GM19328 (cell line): ENCODE data around the gene REXO5.
"Not testable (repeated sequence)": the region's sequence is repeated elsewhere in the genome, so short reads cannot be mapped to it uniquely, and the experiment has no call there.

Source experiments
- ATAC-seq: cut with Tn5 transposase; IDR thresholded peaks from one replicate; pipeline ENCODE4 v1.9.1; 2021; ENCODE audit warnings: mild to moderate bottlenecking, moderate library complexity; ENCODE audit not compliant: unreplicated experiment

The REXO5 gene

GRCh38 chr16:20798364-20798763 is 8.0 kb upstream of the REXO5 start:
- no peak for ATAC-seq

DNA sequence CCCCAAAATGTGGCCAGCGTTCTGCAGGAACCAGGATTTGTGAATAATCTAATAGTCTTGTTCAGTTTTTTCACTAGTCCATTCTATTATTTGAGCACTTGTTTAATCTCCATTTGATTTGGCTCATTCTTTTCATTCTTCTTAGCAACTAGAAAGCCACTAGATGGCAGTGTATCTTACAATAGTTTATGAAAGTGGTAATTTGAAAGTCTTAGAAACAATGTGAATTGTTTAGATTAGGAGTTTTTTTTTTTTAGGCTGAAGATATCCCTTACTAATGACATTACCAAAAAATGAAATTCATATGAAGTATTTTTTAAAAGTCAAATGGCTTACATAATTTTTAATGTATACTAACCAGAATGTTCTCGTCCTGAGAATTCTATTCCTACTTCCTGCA is 6.7 kb upstream of the REXO5 start:
- no peak for ATAC-seq

GRCh38 chr16:20801278-20801677 is 5.0 kb upstream of the REXO5 start:
- no peak for ATAC-seq

DNA sequence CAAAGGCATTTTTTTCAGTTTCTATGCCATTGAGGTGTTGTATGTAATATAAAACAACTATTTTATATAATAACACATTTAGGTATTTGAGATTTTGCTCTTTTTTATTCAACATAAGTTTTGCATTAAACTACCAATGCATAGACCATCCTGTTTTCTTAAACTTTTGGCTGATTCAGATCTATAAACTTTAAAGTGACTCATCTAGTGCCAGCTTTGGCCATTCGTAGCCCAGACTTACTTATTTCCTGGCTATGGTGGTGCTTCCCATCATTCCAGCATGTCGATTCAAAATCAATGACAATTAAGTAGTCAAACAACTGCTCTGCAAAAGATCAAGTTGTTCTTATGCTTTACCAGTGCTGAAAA is 3.2 kb upstream of the REXO5 start:
- no peak for ATAC-seq

- no peak for ATAC-seq
Observed at GRCh38 chr16:20803561-20804214, 2.6 kb upstream of the REXO5 start.

DNA sequence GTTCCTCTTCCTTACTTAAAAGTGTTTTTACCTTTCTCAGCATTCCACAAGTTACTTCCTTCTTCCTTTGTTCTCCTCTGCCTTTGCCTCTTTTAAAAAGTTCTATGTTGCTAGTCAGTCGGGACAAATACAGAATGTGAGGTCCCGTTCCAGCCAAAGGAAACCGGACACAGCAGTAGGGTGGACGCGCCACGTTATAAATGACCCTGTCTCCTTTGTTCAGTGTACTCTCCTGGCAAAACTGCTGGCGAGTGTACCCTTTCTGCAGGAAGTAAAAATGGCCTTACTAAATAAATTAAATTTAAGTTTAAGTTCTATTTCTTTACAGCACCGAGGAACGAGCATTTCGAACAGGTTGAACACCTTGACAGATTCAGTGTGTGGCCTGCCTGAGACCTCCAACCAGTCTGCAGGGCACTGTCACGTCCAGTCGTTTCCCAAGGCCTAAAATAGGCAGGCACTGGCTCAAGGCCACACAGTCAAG is 601 bp upstream of the REXO5 start:
- not testable (repeated sequence) for ATAC-seq

- no peak for ATAC-seq
Observed at GRCh38 chr16:20807862-20808261, 1.5 kb downstream of the REXO5 start.

DNA sequence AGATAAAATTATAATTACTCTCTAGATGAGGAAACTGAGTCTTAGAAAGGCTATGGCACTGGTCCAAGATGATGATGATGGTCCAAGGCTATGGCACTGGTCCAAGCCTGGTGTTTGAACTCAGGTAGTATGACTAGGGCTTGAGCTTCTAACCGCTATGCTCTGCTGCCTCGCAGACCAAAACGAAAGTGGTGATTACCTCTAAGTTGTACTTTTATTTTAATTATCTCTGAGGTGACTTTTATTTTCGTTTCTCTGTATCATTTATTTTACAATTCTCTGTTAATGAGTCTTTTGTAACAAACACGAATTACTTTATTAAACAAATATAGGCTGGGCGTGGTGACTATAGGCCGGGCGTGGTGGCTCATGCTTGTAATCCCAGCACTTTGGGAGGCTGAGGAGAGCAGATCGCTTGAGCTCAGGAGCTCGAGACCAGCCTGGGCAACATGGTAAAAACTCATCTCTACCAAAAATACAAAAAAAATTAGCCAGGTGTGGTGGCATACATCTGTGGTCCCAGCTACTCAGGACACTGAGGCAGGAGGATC is 5.6 kb downstream of the REXO5 start:
- no peak for ATAC-seq

DNA sequence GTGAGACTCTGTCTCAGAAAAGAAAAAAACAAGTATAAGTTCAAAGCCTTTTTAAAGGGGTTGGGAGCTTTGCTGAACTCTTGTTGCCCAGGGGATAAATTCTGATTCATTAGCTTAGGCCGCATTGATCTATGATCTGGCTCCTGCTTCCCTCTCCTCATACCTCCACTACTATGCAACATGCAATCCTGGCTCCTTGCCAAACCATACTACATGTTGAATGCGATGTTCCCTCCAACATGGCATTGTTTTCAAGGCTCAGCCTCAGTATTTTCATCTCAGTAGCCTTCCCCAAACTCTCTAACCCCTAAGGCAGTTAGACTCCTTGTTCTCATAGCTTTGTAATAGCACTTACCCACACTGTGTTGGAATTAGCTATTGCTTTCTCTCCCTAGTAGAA is 6.2 kb downstream of the REXO5 start:
- ATAC-seq: no peak

GRCh38 chr16:20814784-20815183 is 8.5 kb downstream of the REXO5 start:
- no peak for ATAC-seq

- ATAC-seq: no peak
Observed at GRCh38 chr16:20818929-20819585, 12.7 kb downstream of the REXO5 start.

DNA sequence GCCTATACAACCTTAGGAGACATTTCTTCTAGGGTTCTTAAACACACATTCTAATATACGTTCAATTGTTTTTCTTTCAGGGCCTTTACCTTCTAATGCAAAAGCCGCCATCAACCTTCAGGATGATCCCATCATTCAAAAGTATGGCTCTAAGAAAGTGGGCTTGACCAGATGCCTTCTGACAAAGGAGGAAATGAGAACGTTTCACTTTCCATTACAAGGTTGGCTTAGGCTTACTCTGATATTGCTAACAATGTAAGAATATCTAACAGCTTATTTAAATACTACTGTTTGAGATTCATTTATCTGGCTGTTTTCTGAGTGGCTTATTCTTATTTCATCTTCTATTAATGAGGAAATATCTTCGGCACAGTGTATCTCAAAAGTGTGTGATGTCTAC is 15.4 kb downstream of the REXO5 start:
- no peak for ATAC-seq

DNA sequence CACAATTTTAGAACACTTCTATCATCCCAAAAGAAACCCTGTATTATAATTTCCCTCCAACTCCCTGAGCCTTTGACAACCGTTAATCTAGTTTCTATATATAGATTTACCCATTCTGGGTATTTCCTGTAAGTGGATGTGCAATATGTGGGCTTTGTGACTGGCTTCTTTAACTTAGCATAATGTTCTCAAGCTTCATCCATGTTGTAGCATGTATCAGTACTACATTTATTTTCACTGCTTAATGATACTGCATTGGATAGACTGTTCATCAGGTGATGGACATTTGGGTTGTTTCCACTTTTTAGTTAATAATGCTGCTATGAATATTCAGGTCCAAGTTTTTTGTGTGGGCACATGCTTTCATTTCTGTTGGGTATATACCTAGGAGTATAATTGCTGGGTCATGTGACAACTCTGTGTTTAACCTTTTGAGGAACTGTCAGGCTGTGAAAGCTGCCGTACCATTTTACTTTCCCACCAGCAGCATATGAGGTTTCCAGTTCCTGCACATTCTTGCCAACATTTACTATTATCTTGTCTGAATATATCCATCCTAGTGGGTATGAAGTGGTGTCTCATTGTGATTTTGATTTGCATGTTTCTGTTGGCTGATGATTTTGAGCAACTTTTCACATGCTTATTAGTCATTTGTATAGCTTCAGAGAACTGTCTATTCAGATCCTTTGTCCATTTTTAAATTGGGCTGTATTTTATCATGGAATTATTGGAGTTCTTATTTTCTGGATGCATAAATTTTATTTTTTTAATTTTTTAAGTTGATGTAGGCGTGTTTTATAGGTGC is 16.4 kb downstream of the REXO5 start:
- no peak for ATAC-seq

- no peak for ATAC-seq
Observed at GRCh38 chr16:20826039-20826566, 19.8 kb downstream of the REXO5 start.

- ATAC-seq: no peak
Observed at GRCh38 chr16:20829536-20829935, 23.2 kb downstream of the REXO5 start.

GRCh38 chr16:20830372-20830771 is 24.0 kb downstream of the REXO5 start:
- no peak for ATAC-seq

GRCh38 chr16:20833086-20833485 is 26.8 kb downstream of the REXO5 start:
- no peak for ATAC-seq

GRCh38 chr16:20838240-20838639 is 31.9 kb downstream of the REXO5 start:
- no peak for ATAC-seq

DNA sequence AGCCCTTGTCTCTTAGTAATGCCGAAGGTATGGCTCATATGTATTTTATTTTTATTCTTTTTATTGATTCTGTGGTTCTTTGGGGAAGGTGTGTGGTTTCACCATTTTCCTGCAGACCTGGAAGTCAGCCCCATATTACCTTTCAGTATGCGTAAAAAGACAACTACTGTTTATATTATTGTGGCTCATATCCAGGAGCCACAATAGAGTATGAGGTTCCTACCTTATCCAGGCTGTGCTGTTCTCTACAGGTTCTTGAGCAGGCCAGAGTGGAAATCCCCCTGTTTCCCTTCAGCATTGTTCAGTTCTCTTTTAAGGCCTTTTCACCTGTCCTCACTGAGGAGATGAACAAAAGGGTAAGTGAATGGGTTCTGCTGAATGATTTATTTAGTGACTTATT is 33.2 kb downstream of the REXO5 start:
- ATAC-seq: no peak

- no peak for ATAC-seq
Observed at GRCh38 chr16:20844054-20844453, 37.7 kb downstream of the REXO5 start.

DNA sequence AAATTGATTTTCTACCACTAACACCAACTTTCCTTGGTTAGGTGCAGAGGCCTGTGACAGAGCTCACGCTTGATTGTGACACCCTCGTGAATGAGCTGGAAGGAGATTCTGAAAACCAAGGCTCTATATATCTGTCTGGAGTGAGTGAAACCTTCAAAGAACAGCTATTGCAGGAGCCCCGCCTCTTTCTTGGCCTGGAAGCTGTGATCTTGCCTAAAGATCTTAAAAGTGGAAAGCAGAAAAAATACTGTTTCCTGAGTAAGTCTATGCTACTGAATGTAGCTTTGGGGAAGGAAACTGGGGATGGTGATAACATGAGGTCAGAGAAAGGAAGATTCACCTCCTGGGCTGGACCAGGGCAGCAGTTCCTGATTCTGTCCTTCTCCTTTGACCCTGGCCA is 38.3 kb downstream of the REXO5 start:
- ATAC-seq: no peak
